HK-2 (cell line): ENCODE results near the gene EXOSC10.
"Not testable (repeated sequence)": the region's sequence is repeated elsewhere in the genome, so short reads cannot be mapped to it uniquely, and the experiment has no call there.

Source experiments
- DNase-seq: peaks from one replicate; pipeline ENCODE4 v3.0.0-alpha.2; 2018; ENCODE audit not compliant: unreplicated experiment

EXOSC10 gene

GRCh38 chr1:11109047-11109760, 9.5 kb upstream of the EXOSC10 start:
- no peak for DNase-seq

DNA sequence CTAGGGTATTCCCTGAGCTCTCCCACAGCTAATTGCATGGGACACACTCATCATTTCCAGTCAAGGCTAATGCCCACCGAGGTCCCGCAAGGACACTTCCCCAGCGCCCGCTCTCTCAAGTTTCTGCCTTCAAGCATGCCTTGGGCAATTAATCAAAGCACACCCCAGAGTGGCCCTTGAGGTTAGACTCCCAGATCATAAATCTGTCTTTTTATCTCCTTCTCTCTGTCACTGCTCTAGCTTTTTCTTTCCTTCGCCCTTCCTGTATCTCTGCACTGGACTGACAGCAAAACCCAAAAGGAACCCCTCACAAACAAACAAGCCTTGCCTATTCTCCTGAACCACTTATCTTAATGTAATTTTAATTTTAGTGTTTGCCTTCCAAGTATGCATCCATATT, 7.9 kb upstream of the EXOSC10 start:
- DNase-seq: no peak

- DNase-seq: no peak
Observed at GRCh38 chr1:11105586-11105985, 5.9 kb upstream of the EXOSC10 start.

DNA sequence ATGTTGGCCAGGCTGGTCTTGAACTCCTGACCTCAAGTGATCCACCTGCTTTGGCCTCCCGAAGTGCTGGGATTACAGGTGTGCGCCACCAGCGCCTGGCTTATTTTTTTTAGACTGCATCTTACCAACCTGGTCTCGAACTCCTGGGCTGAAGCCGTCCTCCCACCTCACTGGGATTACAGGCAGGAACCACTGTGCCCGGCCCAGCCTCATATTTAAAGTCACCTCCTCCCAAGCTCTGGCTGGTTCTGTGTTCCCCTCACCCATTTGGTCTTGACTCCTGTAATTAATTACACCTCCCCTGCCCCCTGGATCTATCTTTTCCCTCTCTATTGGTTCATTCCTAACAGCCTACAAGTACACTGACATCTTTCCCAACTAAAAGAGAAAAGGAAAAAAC, 1.7 kb upstream of the EXOSC10 start:
- no peak for DNase-seq

DNA sequence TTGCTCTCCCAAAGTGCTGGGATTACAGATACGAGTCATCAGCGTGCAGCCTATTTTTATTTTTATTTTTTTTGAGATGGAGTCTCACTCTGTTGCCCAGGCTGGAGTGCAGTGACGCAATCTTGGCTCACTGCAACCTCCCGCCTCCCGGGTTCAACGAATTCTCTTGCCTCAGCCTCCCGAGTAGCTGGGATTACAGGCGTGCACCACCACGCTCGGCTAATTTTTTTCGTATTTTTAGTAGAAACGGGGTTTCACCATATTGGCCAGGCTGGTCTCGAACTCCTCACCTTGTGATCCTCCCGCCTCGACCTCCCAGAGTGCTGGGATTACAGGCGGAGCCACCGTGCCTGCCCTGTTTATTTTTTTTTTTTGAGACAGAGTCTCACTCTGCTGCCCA, 1.1 kb upstream of the EXOSC10 start:
- not testable (repeated sequence) for DNase-seq

- DNase-seq: no peak
Observed at GRCh38 chr1:11100149-11100493, 452 bp upstream of the EXOSC10 start.

GRCh38 chr1:11098931-11099309, 749 bp downstream of the EXOSC10 start:
- DNase-seq: no peak

DNA sequence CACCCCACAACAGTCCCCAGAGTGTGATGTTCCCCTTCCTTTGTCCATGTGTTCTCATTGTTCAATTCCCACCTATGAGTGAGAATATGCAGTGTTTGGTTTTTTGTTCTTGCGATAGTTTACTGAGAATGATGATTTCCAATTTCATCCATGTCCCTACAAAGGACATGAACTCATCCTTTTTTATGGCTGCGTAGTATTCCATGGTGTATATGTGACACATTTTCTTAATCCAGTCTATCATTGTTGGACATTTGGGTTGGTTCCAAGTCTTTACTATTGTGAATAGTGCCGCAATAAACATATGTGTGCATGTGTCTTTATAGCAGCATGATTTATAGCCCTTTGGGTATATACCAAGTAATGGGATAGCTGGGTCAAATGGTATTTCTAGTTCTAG, 15.9 kb downstream of the EXOSC10 start:
- not testable (repeated sequence) for DNase-seq

DNA sequence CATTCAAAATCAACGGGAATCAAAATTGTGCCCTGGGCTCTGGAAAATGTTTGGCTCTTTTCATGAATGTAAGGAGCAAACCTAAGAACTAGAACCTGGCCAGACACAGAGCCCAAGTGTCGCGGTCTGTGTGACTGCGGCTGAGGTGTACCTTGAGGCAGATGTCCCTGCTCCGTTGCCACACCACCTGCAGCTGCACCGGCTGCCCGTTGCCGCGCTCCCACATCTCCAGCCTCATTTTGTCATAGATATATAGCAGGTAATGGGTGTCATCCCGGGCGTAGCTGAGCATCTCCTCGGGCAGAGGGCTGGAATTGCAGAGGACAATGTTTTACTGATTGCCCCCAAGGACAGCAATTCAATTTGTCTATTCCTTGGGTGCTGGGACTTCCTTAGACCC, 18.7 kb downstream of the EXOSC10 start:
- DNase-seq: no peak

DNA sequence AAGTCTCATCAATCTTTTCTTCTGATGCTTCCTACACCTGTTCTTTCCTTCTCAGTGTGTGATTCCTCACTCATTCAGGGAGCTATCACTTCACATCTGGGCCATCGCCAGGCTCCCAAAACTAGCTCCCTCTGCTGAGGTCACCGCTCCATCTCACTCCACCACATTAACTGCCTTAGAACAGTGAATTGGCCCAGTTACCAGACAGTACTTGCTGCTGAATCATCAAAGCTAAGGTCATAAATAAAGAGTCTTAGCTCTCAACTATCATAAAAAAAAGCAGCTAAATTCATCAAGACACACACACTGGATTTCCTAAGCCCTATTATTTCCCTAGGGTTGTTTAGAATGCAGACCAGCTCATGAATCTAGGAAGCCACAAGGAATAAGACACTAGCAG, 21.0 kb downstream of the EXOSC10 start:
- no peak for DNase-seq

DNA sequence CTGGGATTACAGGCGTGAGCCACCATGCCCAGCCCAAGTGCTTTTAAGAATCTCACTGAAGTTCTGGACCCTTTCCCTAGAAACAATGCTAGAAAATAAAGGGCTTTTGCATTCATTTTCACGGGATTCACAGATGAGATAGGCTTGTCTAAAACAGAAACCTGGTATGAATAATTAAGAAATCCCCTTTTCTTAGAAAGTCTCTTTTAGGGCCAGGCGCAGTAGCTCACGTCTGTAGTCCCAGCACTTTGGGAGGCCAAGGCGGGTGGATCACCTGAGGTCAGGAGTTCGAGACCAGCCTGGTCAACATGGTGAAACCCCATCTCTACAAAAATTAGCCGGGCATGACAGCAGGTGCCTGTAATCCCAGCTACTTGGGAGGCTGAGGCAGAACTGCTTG, 26.3 kb downstream of the EXOSC10 start:
- DNase-seq: not testable (repeated sequence)

DNA sequence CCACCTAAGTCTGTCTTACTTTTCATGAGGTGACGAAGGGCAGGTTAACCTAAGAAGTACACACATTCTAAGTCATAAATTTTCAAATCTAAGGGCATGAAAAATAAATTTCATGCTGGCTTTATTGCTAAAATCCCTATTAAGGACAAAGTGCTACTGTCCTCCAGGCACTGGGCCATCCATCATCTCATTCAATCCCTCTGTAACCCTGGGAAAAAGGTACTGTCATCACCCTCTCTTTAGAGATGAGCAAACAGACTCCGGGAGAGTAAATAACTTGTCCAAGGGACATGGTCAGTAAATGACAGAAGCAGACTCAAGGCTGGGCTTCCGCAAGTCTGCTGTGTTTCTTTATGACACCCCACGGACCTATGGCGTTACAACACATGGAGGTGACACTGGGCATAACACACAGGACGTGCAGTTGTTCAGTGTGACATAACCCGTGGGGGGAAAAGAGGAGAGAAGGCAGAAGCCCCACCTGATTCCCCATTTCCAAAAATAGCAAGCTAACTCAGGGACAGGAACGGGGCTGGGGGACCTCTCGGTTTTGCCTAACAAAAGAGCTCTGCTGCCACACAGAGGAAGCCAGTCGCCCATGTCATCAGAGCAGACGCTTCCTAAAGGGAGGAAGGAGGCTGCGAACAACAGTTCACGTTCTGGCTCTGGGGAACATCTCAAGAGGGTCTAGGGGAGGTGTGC, 27.3 kb downstream of the EXOSC10 start:
- no peak for DNase-seq

GRCh38 chr1:11071463-11072215, 28.0 kb downstream of the EXOSC10 start:
- DNase-seq: no peak

DNA sequence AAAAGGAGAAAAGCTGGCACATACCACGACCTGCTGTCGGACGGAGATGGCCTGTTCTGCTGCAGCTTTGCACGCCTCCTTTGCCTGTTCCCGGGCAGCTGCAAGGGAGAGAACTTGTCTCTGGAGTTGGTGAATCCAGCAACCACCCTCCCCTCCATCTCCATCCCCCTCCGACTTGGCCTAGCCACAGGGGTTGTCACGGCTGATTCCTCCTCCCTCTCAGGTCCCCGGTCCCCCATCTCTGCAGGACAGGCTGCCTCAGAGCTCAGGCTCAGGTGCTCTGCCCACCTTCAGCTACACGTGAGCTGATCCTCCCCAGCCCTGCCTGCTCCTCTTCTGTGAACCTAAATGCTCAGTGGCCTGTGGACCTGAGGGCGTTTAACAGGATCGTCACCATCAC, 28.8 kb downstream of the EXOSC10 start:
- no peak for DNase-seq

DNA sequence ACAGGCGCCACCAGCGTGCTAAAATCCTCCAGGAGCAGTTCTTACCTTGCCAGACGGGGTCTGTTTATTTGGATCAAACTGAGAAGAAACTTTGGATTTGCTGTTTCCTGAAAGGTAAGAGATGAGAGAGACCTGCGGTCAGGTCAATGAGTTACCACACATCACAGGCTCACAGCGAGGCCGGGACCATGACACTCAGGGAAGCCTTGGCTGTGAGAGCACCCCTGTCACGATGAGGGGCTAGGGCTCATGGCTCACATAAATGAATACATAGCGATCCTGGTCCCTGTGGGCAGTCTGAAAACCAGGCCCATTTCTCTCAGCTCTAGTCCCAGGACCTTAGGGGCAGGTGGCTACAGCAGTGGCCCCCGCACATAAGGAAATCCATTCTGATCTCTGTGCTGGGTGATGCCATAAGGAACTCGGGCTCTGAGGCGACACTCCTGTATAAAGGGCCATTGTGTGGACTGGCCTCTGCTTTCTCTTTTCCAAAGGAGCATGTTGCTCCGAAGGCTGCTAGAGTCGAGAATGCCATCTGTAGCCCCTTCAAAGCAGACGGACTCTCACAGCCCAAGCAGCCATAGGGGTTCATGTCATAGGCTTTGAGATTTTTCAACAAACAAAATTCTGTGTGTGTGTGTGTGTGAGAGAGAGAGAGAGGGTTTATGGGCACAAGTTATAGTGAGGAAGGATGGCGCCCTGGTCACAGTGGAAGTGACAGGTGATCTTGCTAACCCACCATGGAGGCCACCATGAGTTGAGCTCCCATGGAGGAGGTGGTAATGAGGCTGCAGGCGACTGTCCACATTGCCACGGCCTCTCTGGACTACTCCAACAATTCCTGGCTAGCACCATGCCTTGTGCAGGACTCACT, 30.8 kb downstream of the EXOSC10 start:
- DNase-seq: no peak

- no peak for DNase-seq
Observed at GRCh38 chr1:11067716-11068599, 31.7 kb downstream of the EXOSC10 start.

- DNase-seq: no peak
Observed at GRCh38 chr1:11065796-11066195, 33.9 kb downstream of the EXOSC10 start.

DNA sequence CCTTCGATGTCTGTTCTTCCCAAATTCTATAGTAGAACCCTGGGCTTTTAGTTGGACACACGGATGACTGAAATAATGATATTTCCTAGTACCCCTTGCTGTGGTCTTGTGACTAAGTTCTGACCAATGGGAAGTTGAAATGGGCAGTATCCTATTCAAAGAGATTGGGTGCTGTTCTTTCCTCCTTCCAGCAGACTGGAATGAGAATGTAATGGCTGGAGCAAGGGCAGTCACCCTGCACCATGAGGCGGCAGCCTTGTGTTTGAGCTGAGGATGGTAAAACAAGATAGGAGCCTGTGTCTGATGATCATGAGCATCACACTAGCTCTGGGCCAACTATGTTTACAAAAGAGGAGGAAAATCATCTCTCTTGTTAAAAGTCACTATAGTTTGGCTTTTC, 34.7 kb downstream of the EXOSC10 start:
- DNase-seq: no peak

- DNase-seq: not testable (repeated sequence)
Observed at GRCh38 chr1:11063937-11064537, 35.6 kb downstream of the EXOSC10 start.

GRCh38 chr1:11062965-11063401, 36.7 kb downstream of the EXOSC10 start:
- DNase-seq: peak; percentile 39
